Measurements from ENCODE around the gene SPATA32. TPM values are rescaled to one million over a fixed set of nuclear protein-coding genes. Genes with fewer than 3 reads are reported as not detected.
A peak's percentile ranks its signal among the peaks of the same experiment; 100 is the strongest.

The SPATA32 gene
- total RNA-seq, 1 donor from 2014 or later: not detected

DNA sequence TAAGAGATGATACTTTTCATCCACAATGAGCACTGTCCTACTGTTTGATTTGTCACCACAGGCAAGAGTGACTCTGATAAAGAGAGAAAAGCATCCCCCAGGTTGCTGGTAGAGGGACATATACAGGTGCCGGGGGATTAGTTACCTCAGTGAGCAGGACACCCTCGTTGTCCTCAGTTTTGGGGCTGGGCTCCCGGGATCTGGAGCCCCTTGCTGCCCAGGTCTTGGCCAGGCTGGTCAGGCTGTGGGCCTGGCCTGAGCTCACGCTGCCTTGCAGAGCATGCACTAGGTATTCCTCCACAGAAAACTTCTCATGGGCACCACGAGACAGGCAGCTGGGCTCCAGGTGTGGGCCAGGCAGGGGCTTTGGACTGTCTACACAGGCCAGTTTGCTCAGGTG lies 24.4 kb upstream of the SPATA32 start:
- H3K4me3 ChIP-seq: no peak overlapping the region
- intact Hi-C loops (cut with DNase I): no loop called here
- H3K36me3 ChIP-seq: peaks cover 76% of the 10 kb centered on the region
- no peaks in the 10 kb centered on the region for H3K27me3 ChIP-seq
- DNase-seq (no peak), ATAC-seq (no peak)
- TF ChIP-seq, protein P1, sequence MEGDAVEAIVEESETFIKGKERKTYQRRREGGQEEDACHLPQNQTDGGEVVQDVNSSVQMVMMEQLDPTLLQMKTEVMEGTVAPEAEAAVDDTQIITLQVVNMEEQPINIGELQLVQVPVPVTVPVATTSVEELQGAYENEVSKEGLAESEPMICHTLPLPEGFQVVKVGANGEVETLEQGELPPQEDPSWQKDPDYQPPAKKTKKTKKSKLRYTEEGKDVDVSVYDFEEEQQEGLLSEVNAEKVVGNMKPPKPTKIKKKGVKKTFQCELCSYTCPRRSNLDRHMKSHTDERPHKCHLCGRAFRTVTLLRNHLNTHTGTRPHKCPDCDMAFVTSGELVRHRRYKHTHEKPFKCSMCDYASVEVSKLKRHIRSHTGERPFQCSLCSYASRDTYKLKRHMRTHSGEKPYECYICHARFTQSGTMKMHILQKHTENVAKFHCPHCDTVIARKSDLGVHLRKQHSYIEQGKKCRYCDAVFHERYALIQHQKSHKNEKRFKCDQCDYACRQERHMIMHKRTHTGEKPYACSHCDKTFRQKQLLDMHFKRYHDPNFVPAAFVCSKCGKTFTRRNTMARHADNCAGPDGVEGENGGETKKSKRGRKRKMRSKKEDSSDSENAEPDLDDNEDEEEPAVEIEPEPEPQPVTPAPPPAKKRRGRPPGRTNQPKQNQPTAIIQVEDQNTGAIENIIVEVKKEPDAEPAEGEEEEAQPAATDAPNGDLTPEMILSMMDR (IDR thresholded peaks at IDR 0.05): no peak
- H3K4me1 ChIP-seq: peaks cover 42% of the 10 kb centered on the region
- H3K27ac ChIP-seq: no peak overlapping the region
- H3K9me3 ChIP-seq: no peaks in the 10 kb centered on the region

DNA sequence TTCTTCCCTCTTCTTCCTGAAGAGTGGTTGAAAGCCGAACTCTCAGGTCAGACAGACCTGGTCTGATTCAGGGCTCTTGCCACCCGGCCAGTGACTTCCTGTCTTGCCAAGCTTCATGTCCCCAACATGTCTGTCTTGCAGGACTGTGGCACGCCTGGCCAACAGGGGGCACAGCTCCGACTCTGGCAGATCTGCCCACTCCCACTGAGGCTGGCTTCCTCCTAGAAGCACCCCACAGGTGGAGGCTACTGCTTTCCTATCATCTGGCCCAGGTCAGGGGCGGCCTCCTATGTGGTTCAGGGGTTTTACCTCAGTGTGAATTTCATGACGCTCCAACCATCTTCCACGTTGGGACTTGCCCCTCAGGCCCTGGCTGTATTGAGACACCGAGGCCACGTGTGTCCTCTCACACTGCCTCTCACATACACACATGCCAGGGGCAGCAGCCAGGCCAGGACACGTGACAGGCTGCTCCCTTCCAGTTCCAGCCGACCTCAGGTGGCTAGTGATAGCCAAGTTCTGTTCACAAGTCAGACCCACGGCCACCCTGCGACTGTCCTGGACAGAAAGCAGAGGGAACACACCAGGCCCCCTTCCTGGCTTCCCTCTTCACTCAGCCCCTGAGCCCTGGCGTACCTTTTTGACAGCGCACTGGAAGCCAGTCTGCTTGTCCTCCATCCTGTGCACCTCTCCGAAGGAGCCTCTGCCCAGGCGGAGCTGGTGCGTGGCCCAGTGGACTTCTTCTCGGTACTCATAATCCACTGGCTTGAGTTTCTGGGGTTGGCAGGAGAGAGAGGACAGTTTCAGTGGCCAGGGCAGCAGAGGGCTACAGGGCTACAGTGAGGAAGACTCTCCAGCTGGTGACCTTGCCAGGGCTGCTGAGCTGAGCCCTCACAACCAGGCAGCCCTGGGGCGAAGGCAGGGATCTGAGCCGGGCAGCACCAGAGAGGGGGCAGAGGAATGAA lies 22.6 kb upstream of the SPATA32 start:
- ATAC-seq (peak; percentile 22), DNase-seq (peak; percentile 70)
- Histone ChIP-seq H3K4me3 (no peak overlapping the region), H3K27me3 (no peaks in the 10 kb centered on the region), H3K27ac (no peak overlapping the region), H3K9me3 (no peaks in the 10 kb centered on the region), H3K36me3 (peaks cover 66% of the 10 kb centered on the region), H3K4me1 (peaks cover 25% of the 10 kb centered on the region)
- intact Hi-C loops (cut with DNase I): no loop called here
- TF ChIP-seq, protein P1 (IDR thresholded peaks at IDR 0.05): peak; percentile 26

DNA sequence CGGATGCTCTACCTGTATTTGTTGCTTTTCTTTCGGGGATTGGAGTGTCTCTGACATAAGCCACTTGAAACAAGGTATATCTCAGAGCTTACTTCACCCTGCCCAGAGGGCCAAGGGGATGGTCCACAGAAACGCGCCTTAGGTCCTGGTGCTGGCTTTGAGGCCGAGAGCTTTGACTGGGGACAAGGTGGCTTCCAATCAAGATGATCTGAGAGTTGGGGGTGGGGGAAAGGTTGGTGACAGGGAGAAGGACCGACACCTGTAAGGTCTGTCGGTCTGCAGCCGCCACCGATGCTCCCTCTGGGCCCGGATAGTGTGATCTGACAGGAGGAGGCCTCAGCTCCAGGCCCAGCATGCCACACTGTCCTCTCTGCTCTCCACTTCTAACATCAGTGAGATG lies 21.8 kb upstream of the SPATA32 start:
- H3K4me1 ChIP-seq: peaks cover 19% of the 10 kb centered on the region
- no peak overlapping the region for H3K27ac ChIP-seq
- no peak overlapping the region for H3K4me3 ChIP-seq
- H3K27me3 ChIP-seq: no peaks in the 10 kb centered on the region
- no peak for DNase-seq
- H3K9me3 ChIP-seq: no peaks in the 10 kb centered on the region
- intact Hi-C loops (cut with DNase I): no loop called here
- peaks cover 58% of the 10 kb centered on the region for H3K36me3 ChIP-seq
- no peak for ATAC-seq
- TF ChIP-seq, protein P1 (IDR thresholded peaks at IDR 0.05): no peak

DNA sequence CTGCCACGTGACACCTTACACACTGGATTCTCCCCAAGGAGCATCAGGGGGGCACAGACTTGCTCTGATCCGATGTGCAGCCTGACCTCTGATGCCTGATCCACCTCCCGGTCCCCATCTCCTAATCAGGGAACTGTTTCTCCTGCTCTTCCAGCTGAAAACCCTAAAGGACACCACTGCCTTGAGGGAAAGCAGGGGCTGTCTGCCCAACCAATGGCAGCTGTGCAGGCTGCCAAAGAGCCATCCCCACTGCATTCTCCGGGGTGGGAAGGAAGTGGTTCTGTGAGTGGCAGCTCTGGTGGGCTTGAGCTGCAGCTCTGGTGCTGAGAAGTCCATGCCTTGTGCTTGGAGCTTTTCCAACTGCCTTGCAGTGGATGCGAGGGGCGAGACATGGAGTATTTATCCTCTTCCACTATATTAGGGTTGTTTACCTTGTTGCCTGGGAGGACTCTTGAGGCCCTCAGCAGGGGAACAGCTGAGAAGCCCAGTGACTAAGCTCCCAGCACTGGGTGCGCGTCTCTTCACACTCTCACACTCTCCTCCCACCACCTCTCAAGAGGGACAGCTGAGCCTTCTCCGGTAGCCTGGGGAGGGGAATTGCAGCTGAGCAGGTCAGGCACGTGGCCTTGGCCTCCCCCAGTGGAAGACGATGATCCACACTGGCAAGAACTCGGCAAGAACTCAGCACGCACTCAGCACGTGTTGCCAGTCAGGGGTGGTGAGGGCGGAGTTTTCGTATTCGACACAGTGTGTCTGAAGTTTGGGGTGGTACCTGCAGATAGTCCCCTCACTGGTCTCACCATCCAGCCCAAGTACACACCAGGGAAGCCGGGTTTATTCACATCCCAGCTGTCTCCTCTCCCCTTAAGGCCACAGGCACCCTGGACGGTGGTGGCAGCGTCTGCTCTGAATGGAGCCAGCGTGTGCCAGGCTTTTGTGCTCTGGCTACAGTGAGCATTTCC lies 21.1 kb upstream of the SPATA32 start:
- Histone ChIP-seq H3K36me3 (peaks cover 58% of the 10 kb centered on the region), H3K27ac (peak overlapping the region; percentile 30), H3K4me3 (no peak overlapping the region), H3K27me3 (no peaks in the 10 kb centered on the region), H3K4me1 (peaks cover 13% of the 10 kb centered on the region), H3K9me3 (no peaks in the 10 kb centered on the region)
- TF ChIP-seq, protein P1 (IDR thresholded peaks at IDR 0.05): no peak
- intact Hi-C loops (cut with DNase I): no loop called here
- peak; percentile 71 for DNase-seq
- peak; percentile 80 for ATAC-seq

DNA sequence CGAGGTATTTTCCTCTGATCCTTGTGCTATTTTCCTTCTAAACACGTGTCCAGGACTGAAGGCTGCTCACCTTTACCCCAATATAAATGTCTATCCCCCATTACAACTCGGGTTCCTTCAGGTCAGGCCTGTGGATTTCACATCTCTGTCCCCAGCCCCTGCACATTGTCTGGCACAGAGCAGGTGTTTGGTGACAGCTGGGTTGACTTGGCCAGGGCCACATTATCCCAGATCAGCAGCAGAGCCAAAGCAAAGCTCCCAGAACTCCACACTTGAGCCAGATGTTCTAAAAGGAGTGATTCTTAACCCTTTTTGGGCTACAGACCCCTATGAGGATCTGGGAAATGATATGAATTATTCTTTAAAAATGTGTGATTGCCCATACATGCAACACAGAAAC lies 18.0 kb upstream of the SPATA32 start:
- TF ChIP-seq, protein P1 (IDR thresholded peaks at IDR 0.05): no peak
- Histone ChIP-seq H3K27ac (no peak overlapping the region), H3K9me3 (no peaks in the 10 kb centered on the region), H3K4me3 (no peak overlapping the region), H3K4me1 (peaks cover 22% of the 10 kb centered on the region), H3K36me3 (peaks cover 30% of the 10 kb centered on the region), H3K27me3 (no peaks in the 10 kb centered on the region)
- DNase-seq (no peak), ATAC-seq (no peak)
- intact Hi-C loops (cut with DNase I): no loop called here

Data from upper lobe of right lung (tissue), 1 donor.